SK-N-MC (cell line): Measurements from ENCODE around the gene SERBP1.
"Not testable (repeated sequence)": the region's sequence is repeated elsewhere in the genome, so short reads cannot be mapped to it uniquely, and the experiment has no call there.

Experiments
- EZH2 ChIP-seq: fragments of 200-600 bp; sonication (generic); IDR thresholded peaks from one replicate; pipeline ENCODE4 v1.6.1; 2017; ENCODE audit warnings: antibody characterized with exemption
- FOXP2 ChIP-seq: optimal IDR thresholded peaks from 2 replicates; pipeline ENCODE3; 2011; ENCODE audit warnings: mild to moderate bottlenecking, moderate library complexity; ENCODE audit not compliant: insufficient read depth; ENCODE audit errors: extremely low read length, control extremely low read depth
- POLR2AphosphoS5 ChIP-seq: IDR thresholded peaks from 2 replicates; pipeline ENCODE4 v1.6.1; 2012; ENCODE audit warnings: mild to moderate bottlenecking, low read depth, low read length, borderline replicate concordance

DNA sequence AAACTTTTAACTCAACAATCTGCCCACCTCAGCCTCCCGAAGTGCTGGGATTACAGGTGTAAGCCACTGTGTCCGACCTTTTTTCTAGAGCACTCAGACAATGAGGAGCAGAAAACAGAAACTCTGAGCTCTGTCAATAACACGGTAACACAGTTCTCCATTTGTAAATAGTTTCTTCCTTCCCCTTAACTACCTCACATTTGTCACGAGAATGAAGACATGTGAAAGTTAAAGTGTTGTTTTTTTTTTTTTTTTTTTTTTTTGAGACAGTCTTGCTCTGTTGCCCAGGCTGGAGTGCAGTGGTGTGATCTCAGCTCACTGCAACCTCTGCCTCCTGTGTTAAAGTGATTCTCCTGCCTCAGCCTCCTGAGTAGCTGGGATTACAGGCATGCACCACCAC, 12.5 kb downstream of the SERBP1 start:
- TF ChIP-seq EZH2, POLR2AphosphoS5, FOXP2: not testable (repeated sequence)
